Measurements from ENCODE around the gene SDCBP2. TPM values are rescaled to one million over a fixed set of nuclear protein-coding genes. Genes with fewer than 3 reads are reported as not detected.

The SDCBP2 gene, protein sequence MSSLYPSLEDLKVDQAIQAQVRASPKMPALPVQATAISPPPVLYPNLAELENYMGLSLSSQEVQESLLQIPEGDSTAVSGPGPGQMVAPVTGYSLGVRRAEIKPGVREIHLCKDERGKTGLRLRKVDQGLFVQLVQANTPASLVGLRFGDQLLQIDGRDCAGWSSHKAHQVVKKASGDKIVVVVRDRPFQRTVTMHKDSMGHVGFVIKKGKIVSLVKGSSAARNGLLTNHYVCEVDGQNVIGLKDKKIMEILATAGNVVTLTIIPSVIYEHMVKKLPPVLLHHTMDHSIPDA
- polyA plus RNA-seq (2011; rRNA removed) (0.53 and 0.58 TPM in 2 replicates), polyA plus RNA-seq (2017; fragmentation: RNase III; extraction: RNeasy Plus Mini Kit Qiagen cat#74134 plus additional on column Dnase treatment) (0.35 to 0.51 TPM (median 0.39 TPM) in 3 replicates), polyA minus RNA-seq (2011; rRNA and poly(A)+ RNA removed) (0.34 TPM in 1 of 2 replicates, not detected in the other)
- polyA plus RNA-seq (2012; cell fraction: cytosol; rRNA removed) = 0.40 and 0.47 TPM in 2 replicates
- 0.84 and 1.4 TPM in 2 replicates for polyA plus RNA-seq (2012; cell fraction: nucleus; rRNA removed)

DNA sequence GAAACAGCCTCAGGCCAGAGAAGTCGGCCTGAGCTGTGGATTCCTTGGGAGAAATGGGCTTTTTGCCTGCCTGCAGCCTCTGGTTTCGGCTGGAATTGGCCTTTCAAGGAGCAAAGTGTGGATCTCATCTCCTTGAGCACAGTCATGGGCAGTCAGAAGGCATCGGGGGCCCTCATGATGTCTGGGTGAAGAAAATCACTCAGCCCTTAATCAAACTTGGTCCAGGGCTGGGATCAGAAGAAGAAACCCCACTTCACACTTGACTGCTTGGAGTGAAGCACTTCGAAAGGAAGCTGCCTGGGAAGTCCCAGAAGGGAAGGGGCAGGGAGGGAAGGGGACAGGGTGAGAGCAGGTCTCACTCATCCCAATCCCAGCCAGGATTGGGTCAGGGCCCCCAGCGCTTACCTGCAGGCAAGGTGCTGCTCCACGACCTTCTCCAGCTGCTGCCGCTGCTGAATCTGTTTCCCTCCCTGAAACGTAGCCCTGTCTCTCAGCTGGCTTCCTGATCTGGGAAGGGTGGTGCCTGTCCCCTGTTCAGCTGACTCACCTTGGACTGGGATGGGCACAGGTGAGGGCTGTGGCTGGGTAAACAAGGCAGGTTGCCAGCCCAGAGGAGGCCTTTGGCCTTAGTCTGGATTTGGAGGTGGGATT, at the start of gene SDCBP2:
TSS of gene SDCBP2 (minus strand) at position 460 of the 651 bp plus-strand sequence. CDS start 8,723 bp downstream, outside the sequence.
- H3K4me1 ChIP-seq = peaks cover 37% of the 10 kb centered on the region
- no peak within 1 kb of the TSS for H3K4me3 ChIP-seq
- ChIA-PET CTCF (interaction anchor here (0.6 to 2.1 kb wide), 6 partner anchors 10 to 174 kb away, joined by 3 to 10 read pairs (median 3); no protein-coding TSS in a partner anchor), POLR2A (no interaction called here)
- ATAC-seq (no peak), DNase-seq (ENCODE audit: low read depth in 1 of 2, low spot score in 1 of 2) (no peak), FAIRE-seq (no peak)
- H3K4me2 ChIP-seq = peak within 1 kb of the TSS; percentile 95; the same call in 2 of the 3 replicates
- H3K27ac ChIP-seq = 0 out of 6 replicates have a peak within 1 kb of the TSS, but pooled peaks of 1 of the 2 experiments have one; percentile 12
- TF ChIP-seq RFX5 (IDR thresholded peaks at IDR 0.05) = no peak
- no peak for TF ChIP-seq CHD2 (IDR thresholded peaks at IDR 0.05; ENCODE audit: low read length, partially characterized antibody)
- TF ChIP-seq, protein P1, sequence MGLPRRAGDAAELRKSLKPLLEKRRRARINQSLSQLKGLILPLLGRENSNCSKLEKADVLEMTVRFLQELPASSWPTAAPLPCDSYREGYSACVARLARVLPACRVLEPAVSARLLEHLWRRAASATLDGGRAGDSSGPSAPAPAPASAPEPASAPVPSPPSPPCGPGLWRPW (IDR thresholded peaks at IDR 0.05) = no peak
- no peak for TF ChIP-seq MAFK (IDR thresholded peaks at IDR 0.05; ENCODE audit: partially characterized antibody)
- no peak for TF ChIP-seq FOSL2 (IDR thresholded peaks at IDR 0.05)
- TF ChIP-seq FOSL2 (CRISPR knock-in tag; IDR thresholded peaks at IDR 0.05) = no peak
- TF ChIP-seq ZNF302 (CRISPR knock-in tag; IDR thresholded peaks at IDR 0.05) = no peak
- TF ChIP-seq KDM5A (IDR thresholded peaks at IDR 0.05) = no peak
- TF ChIP-seq, protein P2, sequence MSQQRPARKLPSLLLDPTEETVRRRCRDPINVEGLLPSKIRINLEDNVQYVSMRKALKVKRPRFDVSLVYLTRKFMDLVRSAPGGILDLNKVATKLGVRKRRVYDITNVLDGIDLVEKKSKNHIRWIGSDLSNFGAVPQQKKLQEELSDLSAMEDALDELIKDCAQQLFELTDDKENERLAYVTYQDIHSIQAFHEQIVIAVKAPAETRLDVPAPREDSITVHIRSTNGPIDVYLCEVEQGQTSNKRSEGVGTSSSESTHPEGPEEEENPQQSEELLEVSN (IDR thresholded peaks at IDR 0.05; ENCODE audit: borderline replicate concordance, low read depth) = no peak
- TF ChIP-seq, protein P3, sequence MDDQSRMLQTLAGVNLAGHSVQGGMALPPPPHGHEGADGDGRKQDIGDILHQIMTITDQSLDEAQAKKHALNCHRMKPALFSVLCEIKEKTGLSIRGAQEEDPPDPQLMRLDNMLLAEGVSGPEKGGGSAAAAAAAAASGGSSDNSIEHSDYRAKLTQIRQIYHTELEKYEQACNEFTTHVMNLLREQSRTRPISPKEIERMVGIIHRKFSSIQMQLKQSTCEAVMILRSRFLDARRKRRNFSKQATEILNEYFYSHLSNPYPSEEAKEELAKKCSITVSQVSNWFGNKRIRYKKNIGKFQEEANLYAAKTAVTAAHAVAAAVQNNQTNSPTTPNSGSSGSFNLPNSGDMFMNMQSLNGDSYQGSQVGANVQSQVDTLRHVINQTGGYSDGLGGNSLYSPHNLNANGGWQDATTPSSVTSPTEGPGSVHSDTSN (IDR thresholded peaks at IDR 0.05) = no peak
- TF ChIP-seq PHF8 (IDR thresholded peaks at IDR 0.05; ENCODE audit: borderline replicate concordance, low read depth) = no peak
- TF ChIP-seq BHLHE40 (IDR thresholded peaks at IDR 0.05; ENCODE audit: low read depth, low read length) = no peak
- TF ChIP-seq, protein P4, sequence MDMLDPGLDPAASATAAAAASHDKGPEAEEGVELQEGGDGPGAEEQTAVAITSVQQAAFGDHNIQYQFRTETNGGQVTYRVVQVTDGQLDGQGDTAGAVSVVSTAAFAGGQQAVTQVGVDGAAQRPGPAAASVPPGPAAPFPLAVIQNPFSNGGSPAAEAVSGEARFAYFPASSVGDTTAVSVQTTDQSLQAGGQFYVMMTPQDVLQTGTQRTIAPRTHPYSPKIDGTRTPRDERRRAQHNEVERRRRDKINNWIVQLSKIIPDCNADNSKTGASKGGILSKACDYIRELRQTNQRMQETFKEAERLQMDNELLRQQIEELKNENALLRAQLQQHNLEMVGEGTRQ (IDR thresholded peaks at IDR 0.05) = no peak
- TF ChIP-seq, protein P5, sequence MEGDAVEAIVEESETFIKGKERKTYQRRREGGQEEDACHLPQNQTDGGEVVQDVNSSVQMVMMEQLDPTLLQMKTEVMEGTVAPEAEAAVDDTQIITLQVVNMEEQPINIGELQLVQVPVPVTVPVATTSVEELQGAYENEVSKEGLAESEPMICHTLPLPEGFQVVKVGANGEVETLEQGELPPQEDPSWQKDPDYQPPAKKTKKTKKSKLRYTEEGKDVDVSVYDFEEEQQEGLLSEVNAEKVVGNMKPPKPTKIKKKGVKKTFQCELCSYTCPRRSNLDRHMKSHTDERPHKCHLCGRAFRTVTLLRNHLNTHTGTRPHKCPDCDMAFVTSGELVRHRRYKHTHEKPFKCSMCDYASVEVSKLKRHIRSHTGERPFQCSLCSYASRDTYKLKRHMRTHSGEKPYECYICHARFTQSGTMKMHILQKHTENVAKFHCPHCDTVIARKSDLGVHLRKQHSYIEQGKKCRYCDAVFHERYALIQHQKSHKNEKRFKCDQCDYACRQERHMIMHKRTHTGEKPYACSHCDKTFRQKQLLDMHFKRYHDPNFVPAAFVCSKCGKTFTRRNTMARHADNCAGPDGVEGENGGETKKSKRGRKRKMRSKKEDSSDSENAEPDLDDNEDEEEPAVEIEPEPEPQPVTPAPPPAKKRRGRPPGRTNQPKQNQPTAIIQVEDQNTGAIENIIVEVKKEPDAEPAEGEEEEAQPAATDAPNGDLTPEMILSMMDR (IDR thresholded peaks at IDR 0.05) = no peak
- no peak for TF ChIP-seq NR3C1 (IDR thresholded peaks at IDR 0.05)
- TF ChIP-seq FOSB (CRISPR knock-in tag; IDR thresholded peaks at IDR 0.05) = no peak
- no peak for TF ChIP-seq ZC3H11A (IDR thresholded peaks at IDR 0.05)
- no peak for TF ChIP-seq SREBF2 (IDR thresholded peaks at IDR 0.05)
- WGBS (ENCODE audit: missing lambda C conversion rate) = 86% methylated on average over 8 of the region's 8 CpGs
- H3K9me3 ChIP-seq = no peaks in the 10 kb centered on the region

DNA sequence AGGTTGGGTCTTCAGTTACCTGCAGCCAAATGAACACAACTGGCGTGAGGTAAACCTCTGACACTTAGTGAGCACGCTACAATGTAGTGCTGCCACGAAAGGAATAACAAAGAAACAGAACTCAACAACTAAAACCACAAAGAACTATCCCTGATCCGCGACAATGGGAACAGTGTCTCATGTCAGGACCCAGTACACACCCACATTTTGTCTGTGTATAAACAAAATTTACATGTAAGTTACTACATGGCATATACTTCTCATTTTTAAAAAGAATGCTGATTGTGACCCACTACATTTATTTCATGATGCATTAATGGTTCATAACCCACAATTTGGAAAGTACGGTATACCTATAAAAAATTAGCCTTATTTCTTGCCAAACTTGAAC, 49.8 kb upstream of the SDCBP2 start:
- WGBS (ENCODE audit: missing lambda C conversion rate) = 92% methylated on average over 6 of the region's 6 CpGs
- Histone ChIP-seq H3K4me3 (no peak overlapping the region), H3K4me2 (no peak overlapping the region), H3K4me1 (peaks cover 22% of the 10 kb centered on the region; the same call in 2 of the 3 replicates), H3K9me3 (no peaks in the 10 kb centered on the region), H3K27ac (no peak overlapping the region)
- ChIA-PET CTCF (interaction anchor here (1.2 kb wide), 1 partner anchor 19 kb away, joined by 3 read pairs; no protein-coding TSS in a partner anchor), POLR2A (no interaction called here)
- FAIRE-seq (no peak), ATAC-seq (no peak), DNase-seq (ENCODE audit: low read depth in 1 of 2, low spot score in 1 of 2) (no peak)
- TF ChIP-seq, protein P3 (IDR thresholded peaks at IDR 0.05) = no peak
- TF ChIP-seq ZFP36 (IDR thresholded peaks at IDR 0.05; ENCODE audit: borderline replicate concordance, partially characterized antibody) (no peak), EHF (CRISPR knock-in tag; IDR thresholded peaks at IDR 0.05) (no peak), CHD4 (IDR thresholded peaks at IDR 0.05; ENCODE audit: borderline replicate concordance) (no peak), RNF2 (IDR thresholded peaks at IDR 0.05; ENCODE audit: borderline replicate concordance, low read depth) (no peak), CBX8 (IDR thresholded peaks at IDR 0.05) (no peak), TFCP2L1 (CRISPR knock-in tag; IDR thresholded peaks at IDR 0.05) (no peak), NPAS2 (CRISPR knock-in tag; IDR thresholded peaks at IDR 0.05; ENCODE audit: borderline replicate concordance) (no peak), ESRRA (IDR thresholded peaks at IDR 0.05; ENCODE audit: borderline replicate concordance, low read length) (no peak), MYC (IDR thresholded peaks at IDR 0.05; ENCODE audit: borderline replicate concordance, low read length) (no peak), JUNB (IDR thresholded peaks at IDR 0.05) (no peak), POLR2A (IDR thresholded peaks at IDR 0.05; ENCODE audit: low read length) (no peak), RAD21 (conservative IDR thresholded peaks at IDR 0.05 in 1 of 2, IDR thresholded peaks at IDR 0.05 in 1 of 2) (no peak)
- TF ChIP-seq, protein P2 (IDR thresholded peaks at IDR 0.05; ENCODE audit: borderline replicate concordance, low read depth) = no peak
